Gastroesophageal sphincter (tissue), 3 donors: ENCODE measurements around the gene VGLL2.

ENCODE experiments used
- POLR2A ChIP-seq, 2 donors: fragments of 450-650 bp; IDR thresholded peaks; one replicate each; pipeline ENCODE4 v1.6.1; 2017; ENCODE audit warnings: antibody characterized with exemption in 2 of 2, mild to moderate bottlenecking in 2 of 2, moderate library complexity in 1 of 2
- TF ChIP-seq, protein P1 (sequence below), 4 experiments: fragments of 200-600 bp in 2 of 4; fragments of 450-650 bp in 2 of 4; sonication (generic) in 1 of 4; IDR thresholded peaks; one replicate each; pipeline ENCODE4 v1.5.1; 2017 to 2019; ENCODE audit warnings: antibody characterized with exemption in 4 of 4, mild to moderate bottlenecking in 2 of 4, moderate library complexity in 2 of 4

DNA sequence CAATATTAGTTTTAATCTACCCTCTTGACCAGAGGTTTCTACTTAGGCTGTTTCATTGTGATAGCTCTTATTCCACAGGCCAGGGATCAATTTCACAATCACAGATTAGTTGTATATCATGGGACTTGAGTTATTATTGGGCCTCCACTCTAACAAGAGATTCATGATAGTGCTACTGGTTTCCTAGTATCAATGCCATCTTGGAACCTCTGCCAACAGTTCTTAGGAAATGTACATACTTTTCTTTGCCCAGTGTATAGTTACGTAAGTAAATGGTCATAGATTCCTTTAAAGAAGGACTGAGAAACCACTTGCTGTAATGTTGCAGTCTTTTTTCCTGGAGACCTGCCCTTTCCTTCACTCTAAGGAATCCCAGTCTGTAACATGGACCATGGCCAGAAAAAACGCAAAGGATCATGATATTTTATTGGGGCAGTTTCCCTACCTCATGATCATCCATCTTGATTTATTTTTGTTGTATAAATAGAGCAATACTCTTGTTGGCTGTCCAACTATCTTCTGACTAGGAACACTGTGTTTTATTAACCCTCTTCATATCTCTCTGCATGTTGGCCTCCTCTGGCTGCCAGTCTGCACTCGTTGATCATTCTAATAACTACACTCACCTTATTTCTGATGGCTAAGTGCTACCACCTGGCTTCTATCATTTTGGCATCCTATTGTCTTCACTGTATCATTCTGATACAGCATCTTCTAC, 38.0 kb upstream of the VGLL2 start:
- TF ChIP-seq, protein P1, sequence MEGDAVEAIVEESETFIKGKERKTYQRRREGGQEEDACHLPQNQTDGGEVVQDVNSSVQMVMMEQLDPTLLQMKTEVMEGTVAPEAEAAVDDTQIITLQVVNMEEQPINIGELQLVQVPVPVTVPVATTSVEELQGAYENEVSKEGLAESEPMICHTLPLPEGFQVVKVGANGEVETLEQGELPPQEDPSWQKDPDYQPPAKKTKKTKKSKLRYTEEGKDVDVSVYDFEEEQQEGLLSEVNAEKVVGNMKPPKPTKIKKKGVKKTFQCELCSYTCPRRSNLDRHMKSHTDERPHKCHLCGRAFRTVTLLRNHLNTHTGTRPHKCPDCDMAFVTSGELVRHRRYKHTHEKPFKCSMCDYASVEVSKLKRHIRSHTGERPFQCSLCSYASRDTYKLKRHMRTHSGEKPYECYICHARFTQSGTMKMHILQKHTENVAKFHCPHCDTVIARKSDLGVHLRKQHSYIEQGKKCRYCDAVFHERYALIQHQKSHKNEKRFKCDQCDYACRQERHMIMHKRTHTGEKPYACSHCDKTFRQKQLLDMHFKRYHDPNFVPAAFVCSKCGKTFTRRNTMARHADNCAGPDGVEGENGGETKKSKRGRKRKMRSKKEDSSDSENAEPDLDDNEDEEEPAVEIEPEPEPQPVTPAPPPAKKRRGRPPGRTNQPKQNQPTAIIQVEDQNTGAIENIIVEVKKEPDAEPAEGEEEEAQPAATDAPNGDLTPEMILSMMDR (IDR thresholded peaks at IDR 0.05) = no peak
- TF ChIP-seq POLR2A (IDR thresholded peaks at IDR 0.05) = no peak
